RCC 7860 (cell line): Measurements from ENCODE around the gene ZFR2.
"Not testable (repeated sequence)": the region's sequence is repeated elsewhere in the genome, so short reads cannot be mapped to it uniquely, and the experiment has no call there.

Experiments
- DNase-seq: peaks from one replicate; pipeline ENCODE4 v3.0.0-alpha.2; 2015; ENCODE audit warnings: low spot score
- FAIRE-seq: peaks from 2 replicates; lab custom pipeline; 2012; peaks lifted over from hg19 to GRCh38; lab: Jason Lieb, UNC

ZFR2 gene

DNA sequence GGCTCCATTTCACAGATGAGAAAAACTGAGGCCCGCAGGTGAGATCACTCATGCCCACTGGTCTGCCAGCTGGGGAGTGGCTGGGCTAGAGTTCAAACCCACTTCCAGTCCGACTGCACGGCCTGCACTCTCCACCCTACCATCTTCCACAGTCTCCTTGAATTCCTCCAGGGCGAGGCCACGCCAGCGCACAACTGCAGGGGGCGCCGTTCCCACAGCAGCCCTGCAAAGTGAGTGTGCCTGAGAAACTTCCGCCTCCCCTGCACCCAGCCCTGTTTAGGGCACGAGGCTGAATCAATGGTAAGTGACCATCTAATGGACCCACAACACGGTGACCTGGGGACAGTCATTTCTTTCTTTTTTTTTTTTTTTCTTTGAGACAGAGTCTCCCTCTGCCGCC, 10.8 kb upstream of the ZFR2 start:
- DNase-seq (no peak), FAIRE-seq (no peak)

DNA sequence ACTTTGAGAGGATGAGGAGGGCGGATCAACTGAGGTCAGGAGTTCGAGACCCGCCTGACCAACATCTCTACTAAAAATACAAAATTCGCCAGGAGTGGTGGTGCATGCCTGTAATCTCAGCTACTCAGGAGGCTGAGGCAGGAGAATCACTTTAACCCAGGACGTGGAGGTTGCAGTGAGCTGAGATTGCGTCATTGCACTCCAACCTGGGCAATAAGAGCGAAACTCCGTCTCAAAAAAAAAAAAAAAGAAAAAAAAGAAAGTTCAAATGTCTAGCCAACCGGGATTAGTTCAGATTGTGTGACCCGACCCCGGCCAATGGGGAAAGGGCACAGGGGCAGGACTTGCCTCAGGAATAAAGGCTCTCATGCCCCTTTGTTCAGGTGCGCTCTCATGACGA, 5.9 kb upstream of the ZFR2 start:
- not testable (repeated sequence) for DNase-seq, FAIRE-seq

DNA sequence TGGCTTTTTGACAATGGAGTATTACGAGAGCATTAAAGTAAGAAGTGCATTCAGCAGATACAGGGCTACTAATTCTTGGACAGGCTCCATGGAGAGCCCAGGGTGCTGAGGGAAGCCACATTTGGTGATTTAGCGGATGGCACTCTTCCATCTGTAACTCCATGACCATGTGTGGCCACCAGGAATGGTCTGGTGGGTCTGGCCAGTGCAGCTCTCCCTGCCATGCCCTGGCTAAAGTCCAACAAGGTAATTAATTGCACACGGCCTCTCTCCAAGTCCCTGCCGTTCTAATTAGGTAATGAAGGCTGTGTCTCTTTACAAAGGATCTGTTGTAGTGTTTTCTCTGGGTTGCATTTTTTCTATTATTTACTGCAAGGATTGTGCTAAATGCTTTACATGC, 4.3 kb upstream of the ZFR2 start:
- DNase-seq (no peak), FAIRE-seq (no peak)

DNA sequence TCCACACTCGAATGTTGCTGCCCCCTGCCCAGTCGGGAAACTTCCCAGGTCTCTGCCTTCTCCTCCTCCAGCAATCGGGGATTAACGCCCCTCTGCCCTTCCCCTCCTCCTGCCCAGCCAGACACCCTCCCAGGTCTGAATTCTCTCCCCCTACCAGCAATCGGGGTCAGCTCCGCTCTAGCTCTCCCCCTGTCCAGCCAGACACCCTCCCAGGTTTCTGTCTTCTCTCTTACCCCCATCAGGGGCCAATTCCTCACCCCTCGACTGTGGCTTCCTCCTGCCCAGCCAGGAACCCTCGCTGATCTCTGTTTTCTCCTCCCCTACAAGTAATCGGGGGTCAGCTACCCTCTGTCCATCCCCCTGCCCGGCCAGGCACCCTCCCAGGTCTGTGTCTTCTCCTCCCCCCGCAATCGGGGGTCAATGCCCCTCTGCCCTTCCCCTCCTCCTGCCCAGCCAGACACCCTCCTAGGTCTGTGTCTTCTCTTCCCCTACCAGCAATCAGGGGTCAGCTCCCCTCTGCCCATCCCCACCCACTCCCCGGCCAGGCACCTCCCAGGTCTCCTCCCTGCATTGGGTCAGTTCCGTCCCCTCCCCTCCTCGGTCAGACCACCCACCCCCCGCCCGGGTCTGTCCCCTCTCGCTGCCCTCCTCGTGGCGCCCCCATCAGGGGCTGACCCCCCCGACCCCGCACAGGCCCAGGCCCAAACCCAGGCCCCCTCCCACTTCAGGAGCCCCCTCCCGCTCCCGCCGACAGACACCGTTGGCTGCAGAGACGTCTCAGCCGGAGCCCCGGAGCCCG, 668 bp downstream of the ZFR2 start:
- no peak for DNase-seq
- FAIRE-seq, result no peak

DNA sequence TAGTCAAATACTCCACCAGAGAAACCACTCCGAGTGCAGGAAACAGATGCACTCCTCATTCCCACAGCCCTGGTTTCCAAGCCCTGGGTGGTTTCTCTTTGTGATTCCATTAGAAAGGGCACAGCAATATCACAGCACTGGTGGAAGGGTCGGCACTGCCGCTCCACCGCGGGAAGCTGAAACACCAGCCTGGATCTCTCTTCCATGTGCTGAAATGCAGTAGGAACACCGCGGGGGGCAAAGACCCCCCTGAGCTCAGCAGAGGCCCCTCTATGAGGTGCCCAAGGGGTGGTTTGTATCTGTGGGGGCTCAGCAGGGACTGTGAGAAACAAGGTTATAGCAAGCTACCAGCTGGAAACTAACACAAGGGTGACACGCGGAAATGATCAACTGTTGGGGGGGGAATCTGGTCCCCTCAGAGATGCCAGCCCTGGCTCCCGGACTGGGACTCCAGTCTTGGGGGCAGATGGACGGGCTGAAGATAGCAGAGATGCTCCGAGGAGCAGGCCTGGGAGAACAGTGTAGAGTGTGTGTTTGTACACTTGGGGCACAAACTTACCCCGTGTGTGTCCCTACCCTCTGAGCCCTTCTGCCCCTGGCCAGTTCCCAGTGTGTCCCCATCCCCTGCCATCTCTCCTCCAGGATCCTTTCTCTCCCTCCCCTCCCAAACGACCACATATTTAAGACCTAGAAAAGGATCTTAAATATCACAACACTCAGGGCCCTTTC, 1.8 kb downstream of the ZFR2 start:
- no peak for DNase-seq
- FAIRE-seq, result no peak

DNA sequence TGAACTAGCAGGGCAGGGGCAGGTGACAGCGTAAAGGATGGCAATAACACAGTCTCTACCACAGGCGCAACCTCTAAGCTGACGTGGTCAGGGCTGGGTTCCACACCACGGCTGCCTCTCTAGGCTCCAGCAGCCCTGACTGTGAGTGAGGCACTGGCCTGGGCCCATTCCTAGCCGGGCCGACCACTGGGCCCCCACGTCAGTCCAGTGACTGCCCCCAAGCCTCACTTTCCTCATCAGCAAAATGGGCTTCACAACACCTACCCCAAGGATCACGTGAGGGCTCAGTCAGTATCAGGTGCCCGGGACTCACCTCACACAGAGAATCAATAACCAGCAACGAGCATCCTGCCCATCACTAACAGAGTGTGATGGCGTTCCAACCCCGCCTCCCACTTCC, 5.2 kb downstream of the ZFR2 start:
- no peak for FAIRE-seq
- DNase-seq, result no peak

DNA sequence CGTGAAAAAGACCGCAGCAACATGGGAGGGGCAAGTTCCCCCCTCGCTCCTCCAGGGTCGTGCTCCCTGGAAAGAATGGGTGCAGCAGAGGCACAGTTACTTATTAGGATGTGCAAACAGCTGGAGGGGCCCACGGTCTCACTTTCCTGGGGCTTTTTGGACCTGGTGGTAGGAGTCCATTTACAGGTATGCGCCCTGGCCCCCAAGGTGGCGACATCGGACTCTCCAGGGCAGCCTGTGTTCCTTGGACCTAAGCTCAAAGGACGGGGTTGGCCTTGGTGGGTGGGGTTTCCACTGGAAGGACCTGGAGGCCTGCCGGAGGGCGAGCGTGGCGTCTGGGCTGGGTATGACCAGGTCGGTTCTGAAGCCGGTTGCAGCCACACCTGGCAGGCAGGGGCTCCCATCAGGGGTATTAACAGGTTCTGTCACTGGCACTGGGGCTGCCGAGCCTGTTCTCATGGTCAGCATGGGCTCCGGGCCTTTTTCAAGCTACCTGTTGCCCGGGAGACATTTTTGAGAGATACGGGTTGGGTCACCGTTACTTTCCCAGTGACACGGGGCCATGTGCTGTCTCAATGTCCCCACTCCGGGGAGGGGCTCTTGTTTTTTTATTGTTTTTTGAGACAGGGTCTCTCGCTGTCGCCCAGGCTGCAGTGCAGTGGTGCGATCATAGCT, 5.9 kb downstream of the ZFR2 start:
- DNase-seq (no peak), FAIRE-seq (no peak)

DNA sequence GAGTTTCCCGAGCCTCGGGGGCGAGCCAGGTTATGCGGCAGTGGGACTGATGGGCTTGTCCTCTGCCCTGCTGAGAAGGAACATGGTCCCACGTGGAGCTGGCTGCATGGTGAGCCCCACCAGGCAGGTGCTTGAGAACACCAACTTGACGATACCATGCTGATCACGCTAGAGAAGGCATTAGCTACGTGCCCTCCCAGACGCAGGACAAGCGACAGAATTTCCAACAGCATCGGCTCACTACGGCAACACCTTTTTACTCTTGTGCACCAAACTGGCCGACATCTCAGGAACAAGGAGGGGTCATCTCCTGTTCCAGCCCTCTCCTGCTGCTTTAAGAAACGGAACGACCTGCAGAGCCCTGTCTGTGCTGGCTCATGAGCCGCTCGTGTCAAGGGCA, 8.3 kb downstream of the ZFR2 start:
- DNase-seq (no peak), FAIRE-seq (no peak)

DNA sequence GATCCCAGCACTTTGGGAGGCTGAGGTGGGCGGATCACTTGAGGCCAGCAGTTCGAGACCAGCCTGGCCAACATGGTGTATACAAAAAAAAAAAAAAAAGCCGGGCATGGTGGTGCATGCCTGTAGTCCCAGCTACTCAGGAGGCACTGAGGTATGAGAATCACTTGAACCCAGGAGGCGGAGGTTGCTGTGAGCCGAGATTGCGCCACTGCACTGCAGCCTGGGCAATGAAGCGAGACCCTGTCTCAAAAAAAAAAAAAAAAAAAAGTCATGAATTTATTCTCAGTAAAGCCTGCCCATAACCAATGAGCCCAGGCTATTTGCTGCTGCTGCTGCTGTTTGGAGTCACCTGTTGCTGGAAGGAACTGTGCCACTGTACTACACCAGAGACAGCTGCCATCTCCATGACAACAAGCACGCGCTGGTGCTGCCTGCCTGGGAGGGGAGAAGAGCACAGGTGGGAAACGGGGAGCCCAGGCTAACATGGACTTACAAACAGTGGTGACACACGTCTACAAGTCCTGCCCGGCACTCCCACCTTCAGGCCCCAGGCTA, 11.3 kb downstream of the ZFR2 start:
- FAIRE-seq (no peak), DNase-seq (no peak)

DNA sequence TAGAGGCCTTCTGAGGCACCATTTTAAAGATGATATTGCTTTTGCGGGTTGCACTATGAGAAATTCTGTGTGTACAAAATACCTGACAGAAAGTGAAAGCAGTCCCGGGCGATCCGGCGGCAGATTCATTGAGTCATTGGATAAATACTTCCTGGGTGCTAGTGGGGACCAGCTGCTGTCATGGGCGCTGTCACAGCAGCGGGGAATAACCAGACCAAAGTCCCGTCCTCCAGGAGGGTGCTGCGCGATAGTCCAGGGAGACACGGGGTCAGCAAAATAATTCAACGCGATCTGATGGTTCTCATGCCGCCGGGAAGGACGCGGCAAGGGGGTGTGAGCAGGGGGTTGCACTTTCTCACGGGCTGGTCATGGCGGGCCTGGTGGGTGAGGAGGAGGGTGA, 13.5 kb downstream of the ZFR2 start:
- DNase-seq (peak; percentile 73), FAIRE-seq (peak; percentile 57)

DNA sequence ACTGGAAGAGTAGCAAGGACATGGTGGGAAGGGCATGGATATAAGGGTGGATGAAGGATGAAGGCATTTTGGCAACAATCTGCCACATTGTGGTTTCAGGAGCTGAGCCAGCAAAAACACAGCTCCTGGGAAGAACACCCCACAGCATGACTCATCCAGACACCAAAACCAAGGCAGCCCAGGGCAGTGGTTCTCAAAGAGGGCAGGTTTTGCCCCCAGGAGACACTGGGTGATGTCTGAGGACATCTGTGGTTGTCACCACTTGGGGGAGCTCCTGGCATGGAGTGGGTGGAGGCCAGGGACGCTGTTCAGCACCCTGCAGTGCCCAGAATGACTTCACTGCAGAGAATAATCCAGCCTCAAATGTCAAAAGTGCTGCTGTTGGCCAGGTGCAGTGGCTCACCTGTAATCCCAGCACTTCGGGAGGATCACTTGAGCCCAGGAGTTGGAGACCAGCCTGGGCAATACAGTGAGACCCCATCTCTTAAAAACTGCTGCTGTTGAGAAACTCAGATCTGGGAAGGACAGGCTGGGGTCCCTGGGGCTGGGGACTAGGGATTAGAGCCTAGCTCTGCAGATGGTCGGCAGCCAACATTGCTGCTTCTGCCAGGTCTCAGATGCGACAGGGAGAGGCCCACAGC, 16.1 kb downstream of the ZFR2 start:
- DNase-seq, result peak; percentile 95
- peak; percentile 93 for FAIRE-seq

DNA sequence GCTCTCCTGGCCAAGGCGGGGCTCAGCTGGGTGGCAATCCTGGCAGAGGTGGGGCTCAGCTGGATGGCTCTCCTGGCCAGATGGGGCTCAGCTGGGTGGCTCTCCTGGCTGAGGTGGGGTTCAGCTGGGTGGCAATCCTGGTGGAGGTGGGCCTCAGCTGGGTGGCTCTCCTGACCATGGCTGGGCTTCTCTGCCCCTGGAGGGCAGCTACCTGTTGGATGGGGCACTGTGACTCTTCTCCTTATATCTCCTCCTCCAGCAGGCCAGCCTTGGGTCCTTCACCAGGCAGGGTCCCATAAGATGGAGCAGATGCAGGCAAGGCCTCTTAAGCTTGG, 16.7 kb downstream of the ZFR2 start:
- FAIRE-seq (no peak), DNase-seq (no peak)

DNA sequence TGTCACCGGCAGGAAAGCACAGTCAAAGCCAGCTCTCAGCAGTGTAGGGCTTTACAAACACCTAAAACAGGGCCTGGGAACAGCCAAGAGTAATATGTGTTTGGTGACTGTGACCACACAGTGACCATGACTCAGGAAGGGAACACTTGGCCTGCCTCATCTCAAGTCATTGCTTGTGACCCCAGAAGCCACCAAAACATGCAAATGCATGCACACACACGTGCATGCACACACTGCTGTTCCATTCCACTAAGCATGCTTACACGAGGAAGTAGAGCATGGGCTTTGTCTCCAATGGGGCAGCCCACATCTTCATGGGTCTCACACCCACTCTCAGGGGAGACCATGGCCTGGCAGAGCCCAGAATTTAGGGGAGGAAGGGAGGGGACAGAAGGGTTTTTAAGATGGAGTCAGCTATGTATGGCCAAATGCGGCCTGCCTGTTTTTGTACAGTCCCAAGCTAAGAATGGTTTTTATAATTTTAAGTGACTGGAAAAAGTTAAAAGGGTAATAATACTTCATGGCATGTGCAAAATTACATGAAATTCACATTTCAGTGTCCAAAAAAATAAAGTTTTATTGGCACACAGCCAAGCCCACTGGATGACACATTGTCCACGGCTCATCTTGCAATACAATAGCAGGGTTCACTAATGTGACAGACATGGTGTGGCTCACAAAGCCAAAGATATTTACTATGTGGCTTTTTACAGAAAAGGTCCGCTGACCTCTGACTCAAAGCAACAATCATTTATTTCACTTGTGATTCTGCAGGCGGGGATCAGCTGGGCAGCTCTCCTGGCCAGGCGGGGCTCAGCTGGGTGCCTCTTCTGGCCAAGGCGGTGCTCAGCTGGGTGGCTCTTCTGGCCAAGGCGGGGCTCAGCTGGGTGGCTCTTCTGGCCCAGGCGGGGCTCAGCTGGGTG, 17.3 kb downstream of the ZFR2 start:
- FAIRE-seq (peak; percentile 61), DNase-seq (peak; percentile 73)

DNA sequence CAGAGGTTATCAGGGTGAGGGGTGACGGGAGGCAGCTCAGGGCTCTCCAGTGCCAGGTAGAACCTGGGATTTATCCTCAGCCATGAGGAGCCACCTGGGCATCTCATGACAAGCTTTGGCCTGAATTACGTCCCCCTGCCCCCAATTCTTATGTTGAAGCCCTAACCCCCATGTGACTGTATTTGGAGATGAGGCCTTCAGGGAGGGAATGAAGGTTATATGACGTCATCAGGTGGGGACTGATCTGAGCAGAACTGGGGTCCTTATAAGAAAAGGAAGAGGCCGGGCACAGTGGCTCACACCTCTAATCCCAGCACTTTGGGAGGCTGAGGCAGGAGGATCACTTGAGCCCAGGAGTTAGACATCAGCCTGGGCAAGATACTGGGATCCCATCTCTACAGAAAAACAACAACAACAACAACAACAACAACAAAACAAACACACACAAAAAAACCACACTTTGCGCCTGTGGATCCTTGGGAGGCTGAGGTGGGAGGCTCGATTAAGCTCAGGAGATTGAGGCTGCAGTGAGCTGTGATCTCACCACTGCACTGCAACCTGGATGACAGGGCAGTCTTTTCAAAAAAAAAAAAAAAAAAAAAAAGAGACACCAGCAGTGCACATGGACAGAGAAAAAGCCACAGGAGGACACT, 18.4 kb downstream of the ZFR2 start:
- DNase-seq, result no peak
- no peak for FAIRE-seq

DNA sequence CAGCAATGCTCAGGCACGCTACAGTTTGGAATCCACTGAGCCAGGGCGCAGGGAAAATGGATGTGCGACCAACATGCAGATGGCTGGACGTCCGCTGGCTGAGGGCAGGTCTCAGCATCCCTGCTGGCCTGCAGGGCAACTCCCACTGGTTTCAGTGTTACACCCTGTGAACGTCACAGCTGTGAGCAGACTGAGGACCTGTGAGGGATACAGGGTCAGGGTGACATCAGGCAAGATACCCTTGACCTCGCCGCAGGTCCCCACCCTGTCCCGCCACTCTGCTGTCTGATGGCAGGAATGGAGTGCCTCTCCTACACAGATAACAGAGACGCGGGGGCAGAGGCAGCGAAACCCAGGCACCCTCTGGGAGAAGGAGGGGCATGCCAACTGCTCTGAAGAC, 19.1 kb downstream of the ZFR2 start:
- FAIRE-seq (no peak), DNase-seq (no peak)

DNA sequence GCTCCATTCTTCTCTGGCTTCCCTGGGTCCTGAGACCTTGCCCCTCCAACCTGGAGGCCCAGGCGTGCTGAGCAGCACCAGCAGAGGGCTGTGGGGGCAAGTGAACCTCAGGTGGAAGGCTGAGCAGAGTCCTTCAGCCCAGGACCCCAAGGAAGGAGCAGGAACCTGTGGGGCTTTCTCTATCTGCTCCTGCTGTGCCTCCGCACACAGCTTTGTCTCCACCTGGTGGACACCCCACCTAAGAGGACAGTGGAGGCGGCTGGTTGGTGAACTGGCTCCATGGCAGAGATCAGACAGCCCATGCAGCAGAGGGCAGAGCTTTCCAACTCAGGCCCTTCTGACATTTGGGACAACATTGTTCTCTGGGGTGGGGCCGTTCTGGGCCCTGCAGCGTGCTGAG, 19.7 kb downstream of the ZFR2 start:
- DNase-seq (no peak), FAIRE-seq (no peak)

DNA sequence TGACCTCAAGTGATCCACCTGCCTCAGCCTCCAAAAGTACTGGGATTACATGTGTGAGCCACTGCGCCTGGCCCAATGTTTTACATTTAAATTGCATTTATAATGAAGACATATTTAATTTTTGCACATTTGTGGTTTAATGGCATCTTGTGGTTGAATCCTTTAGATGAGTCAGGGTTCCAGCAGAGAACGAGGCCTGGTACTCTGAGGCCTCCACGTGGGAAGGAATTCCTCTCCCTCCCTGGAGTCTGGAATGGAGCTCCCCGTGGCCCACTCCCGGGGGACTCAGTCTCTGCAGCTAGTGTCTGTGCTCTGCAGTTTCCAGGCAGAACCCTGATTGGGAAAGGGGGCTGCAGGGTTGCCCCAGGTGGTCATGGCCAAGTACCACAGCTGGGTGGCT, 24.2 kb downstream of the ZFR2 start:
- DNase-seq (peak; percentile 35), FAIRE-seq (peak; percentile 32)

DNA sequence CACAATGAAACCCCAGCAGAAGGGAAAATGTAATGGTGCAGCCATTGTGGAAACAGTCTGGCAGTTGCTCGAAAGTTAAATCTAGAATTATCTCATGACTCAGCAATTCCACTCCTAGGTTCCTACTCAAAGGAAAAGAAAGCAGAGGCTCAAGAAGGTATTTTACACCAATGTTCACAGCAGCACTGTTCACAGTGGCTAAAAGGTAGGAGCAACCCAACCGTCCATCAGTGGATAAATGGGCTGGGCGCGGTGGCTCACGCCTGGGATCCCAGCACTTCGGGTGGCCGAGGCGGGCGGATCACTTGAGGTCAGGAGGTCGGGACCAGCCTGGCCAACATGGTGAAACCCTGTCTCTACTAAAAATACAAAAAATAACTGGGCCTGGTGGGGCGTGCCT, 25.9 kb downstream of the ZFR2 start:
- FAIRE-seq, result no peak

DNA sequence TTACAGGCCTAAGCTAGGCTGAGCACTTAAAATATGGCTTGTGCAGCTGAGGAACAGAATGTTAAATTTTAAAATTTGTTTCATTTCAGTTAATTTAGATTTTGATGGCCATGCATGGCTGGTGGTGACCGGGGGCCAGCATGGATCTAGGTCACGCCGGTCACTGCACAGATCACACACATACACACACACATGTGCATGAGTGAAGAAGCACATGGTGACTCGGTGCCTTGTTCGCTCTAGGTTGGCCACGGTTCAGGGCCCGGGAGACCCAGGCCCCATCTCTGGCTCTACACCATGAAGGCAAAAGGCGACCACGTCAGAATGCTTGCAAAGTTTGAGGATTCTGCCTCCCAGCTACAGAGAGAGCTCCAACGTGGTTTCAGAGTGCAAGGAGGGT, 28.0 kb downstream of the ZFR2 start:
- FAIRE-seq, result no peak
- DNase-seq, result no peak

More for the DNA sequence above, 25.9 kb downstream of the ZFR2 start:
- no peak for DNase-seq

DNA sequence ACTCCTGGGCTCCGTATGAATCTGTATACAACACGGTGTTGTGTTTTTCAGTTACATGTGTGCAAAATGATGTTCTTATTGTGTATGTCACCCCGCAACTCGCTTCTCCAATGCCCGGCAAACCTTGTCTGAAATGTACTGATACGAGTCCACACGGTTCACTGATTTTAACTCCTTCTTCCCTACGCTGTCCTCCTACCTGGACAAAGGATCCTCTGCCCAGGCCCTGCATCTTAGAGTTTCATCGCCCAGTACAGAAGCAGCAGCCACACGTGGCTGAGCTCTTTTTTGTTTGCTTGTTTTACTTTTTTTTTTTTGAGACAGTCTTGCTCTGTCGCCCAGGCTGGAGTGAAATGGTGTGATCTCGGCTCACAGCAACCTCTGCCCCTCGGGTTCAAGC, 28.9 kb downstream of the ZFR2 start:
- DNase-seq (no peak), FAIRE-seq (no peak)
